Mammary epithelial cell (primary cell): ENCODE data around the gene IBA57.

ENCODE experiments used
- EZH2 ChIP-seq: IDR thresholded peaks from 2 replicates; pipeline ENCODE4 v1.6.1; 2012; ENCODE audit warnings: low read length, inconsistent platforms, borderline replicate concordance
- TF ChIP-seq, protein P1 (sequence below), 2 donors: IDR thresholded peaks in 1 of 2; conservative IDR thresholded peaks in 1 of 2; 2 replicates each; pipeline ENCODE4 v1.5.1; 2011 to 2012; ENCODE audit warnings: inconsistent platforms in 2 of 2, low read length in 2 of 2, mild to moderate bottlenecking in 2 of 2, control low read depth in 1 of 2, low read depth in 1 of 2; ENCODE audit not compliant: insufficient read depth in 1 of 2; ENCODE audit errors: extremely low read depth in 1 of 2

DNA sequence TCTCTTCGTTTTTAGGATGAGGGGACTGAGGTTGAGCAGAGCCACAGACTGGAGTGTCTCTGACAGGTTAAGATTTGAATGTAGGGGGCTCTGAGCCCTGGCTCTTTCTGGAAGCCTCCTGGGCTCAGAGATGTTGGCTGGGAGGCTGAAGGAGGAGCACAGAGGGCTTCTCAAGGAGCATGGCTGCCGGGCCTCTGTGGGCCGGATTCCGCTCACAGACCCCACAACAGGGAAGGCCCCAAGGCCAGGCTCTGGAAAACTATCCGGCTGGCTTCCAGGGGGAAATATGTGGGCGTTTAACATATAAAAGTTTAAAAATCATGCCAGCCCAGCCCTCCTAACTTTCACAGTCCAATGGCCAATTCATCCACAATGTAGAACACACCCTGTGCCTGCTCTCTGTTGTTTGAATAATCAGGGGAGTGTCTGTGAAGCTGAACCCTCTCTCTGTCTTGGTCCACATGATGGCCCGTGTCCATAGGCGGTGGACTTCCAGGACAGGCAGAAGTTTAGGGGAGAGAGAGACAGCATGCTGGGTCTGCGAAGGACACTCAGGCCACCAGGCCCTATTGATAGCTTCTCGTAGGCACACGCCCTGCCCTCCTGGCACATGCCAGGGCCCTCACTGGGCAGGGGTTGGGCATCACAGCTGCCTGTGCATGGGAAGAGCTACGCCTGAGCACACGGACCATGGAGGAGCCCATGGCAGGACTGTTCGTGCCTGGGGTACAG lies 53.1 kb downstream of the IBA57 start:
- TF ChIP-seq, protein P1, sequence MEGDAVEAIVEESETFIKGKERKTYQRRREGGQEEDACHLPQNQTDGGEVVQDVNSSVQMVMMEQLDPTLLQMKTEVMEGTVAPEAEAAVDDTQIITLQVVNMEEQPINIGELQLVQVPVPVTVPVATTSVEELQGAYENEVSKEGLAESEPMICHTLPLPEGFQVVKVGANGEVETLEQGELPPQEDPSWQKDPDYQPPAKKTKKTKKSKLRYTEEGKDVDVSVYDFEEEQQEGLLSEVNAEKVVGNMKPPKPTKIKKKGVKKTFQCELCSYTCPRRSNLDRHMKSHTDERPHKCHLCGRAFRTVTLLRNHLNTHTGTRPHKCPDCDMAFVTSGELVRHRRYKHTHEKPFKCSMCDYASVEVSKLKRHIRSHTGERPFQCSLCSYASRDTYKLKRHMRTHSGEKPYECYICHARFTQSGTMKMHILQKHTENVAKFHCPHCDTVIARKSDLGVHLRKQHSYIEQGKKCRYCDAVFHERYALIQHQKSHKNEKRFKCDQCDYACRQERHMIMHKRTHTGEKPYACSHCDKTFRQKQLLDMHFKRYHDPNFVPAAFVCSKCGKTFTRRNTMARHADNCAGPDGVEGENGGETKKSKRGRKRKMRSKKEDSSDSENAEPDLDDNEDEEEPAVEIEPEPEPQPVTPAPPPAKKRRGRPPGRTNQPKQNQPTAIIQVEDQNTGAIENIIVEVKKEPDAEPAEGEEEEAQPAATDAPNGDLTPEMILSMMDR (conservative IDR thresholded peaks at IDR 0.05 in 1 of 2, IDR thresholded peaks at IDR 0.05 in 1 of 2; ENCODE audit: extremely low read depth in 1 of 2, insufficient read depth in 1 of 2, low read depth in 1 of 2, low read length in 2 of 2) = no peak
- no peak for TF ChIP-seq EZH2
